Midbrain (tissue), 1 donor: Measurements from ENCODE around the gene AVEN.

Source experiments
- DNase-seq: peaks from one replicate; lab custom pipeline; 2025; lab: John Stamatoyannopoulos, UW

AVEN gene

DNA sequence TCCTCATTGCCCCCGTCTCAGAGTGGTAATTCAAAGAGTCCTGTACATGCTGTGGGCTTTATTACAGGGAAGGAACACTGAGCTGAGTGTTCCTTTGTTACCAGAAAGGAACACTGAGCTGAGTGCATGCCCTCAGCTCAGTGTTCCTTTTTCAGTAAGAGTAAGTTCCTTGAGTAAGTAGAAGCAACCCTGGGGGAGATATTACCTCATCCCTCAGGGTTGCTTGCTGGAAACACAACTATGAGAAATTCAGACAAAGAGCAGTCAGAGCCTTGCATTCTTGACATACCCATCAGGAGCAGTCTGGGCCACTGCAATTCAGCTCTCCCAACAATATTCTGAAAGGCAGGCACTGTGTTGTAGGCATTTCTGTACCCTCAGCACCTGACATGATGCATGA, 53.7 kb downstream of the AVEN start:
- no peak for DNase-seq

DNA sequence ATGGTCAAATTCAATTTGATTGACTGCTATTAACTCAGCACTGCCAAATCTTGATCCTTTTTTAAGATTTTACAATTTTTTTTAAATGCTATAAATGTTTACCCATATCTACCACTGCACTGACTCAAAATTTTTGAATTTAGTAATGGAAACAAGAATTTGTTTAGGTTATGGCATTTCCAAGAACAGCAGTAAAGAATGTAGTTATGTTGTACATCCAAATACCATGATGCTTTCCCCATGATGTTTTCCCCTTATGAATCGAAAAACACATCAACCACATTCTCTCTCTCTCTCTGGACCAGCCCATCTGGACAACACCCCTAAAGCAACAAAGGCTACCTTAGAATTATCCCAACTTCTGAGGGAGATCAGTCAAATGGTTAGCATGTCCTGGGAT, 56.5 kb downstream of the AVEN start:
- DNase-seq, result no peak

DNA sequence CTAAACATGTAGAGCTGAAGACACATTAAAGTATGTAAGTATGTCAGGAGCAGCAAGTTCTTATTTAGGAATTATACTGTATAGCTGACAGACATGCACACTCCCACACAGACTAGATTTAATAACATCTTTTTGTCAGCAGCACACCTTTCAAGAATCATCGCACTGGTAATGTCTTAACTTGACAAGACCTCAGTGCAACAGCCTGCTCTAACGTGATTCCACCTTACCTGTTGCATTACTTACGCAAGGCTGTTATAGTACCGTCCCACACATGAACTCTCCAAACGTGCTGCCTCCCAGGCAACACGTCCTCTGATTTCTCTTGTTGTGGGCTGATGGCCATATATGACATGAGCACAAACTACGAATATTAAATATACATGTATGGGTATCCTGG, 58.8 kb downstream of the AVEN start:
- no peak for DNase-seq

DNA sequence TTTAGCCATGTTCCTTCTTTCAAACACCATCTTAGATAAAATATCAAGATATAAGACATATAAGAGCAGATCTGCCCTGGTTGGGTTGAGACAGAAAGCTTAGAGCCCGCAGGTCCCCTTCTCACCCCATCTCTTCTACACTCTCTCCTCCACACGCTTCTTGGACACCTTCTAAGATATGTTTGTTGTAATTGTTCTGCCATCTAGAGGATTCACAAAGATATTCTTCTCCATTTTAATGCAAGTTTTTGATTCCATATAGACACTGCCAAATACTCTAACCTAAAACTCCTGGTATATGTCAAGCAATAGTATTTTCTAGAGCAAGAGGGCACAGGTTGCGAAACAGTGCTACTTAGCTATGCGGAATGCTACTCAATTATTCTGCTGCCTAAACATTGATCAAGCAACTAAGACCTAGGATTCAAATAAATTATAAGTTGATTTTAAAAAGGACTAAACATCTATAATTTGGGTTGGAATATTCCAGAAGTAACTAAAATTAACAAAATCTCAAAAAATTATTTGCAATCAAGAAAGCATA, 63.9 kb downstream of the AVEN start:
- DNase-seq, result no peak

DNA sequence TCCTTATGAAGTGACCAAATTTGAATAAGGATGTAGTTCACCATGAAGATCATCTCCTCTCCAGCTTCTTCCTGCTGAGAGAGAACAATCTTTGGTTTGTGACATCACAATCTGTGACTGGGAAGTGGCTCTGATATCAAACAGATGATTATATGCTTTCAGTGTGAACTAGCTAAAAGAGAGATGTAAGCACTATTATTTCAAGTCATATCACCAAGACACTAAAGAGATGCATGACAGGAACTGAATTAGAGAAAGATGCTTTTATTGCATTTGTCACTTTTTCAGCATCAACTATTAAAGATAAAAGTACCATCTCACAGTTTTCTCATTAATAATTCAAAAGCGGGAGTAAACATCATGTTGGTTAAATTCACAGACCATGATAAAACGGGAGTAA, 67.2 kb downstream of the AVEN start:
- DNase-seq, result no peak

DNA sequence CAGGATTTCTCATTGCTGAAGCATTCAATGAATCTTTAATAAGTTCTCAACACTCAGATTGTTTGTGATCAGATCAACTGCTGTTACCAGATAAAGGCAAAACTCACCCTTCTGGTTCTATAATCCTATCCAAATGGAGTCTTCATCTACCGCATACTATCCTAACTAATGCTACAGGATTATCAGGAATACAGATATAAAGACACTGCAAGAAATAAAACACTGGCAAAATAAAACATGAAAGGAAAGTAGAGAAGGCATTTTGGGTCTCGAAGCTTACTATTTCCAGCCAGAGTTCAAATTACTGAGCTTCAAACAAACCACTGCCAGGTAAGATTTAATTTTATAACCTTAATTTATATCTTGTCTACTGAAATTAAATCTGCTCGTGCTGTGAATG, 70.2 kb downstream of the AVEN start:
- DNase-seq, result no peak

DNA sequence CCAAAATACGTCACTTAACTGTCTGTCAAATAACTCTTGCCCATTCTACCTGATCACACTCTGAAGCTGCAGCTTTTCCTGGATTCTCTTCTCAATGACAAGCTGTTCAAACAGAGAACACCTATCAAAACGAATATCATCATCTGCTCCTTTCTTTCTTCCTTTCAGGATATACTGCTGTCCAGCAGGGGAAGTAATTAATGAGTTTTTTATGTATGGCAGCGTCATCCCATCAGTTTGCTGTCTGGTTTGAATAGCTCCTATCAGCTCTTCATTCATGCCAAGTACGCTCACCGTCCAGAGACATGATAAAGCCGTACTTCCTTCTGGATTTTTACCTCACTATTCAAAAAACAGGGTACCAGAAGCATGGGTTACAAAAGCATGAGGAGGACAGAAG, 70.8 kb downstream of the AVEN start, which contains the start of gene CHRM5:
Gene CHRM5, plus strand, starts transcription at position 274 of the 400 bp plus-strand sequence. CDS start 94,221 bp downstream, outside the sequence.
- no peak for DNase-seq

DNA sequence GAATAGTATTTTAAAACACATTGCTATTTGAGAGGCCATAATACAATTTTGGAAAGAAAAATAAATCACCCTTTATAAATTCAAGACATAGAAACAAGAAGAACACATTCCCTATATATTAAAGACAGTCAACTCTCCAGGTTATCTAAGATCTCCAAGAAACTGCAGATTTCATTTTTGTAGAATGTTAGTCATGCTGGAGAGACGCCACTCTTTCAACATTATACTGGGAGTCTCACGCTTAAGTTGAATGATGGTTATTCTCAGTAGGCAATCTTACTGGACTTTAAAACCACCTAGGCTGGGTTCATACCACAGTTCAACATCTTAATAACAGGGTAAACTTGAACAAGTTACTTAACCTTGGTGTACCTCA, 74.4 kb downstream of the AVEN start:
- no peak for DNase-seq

DNA sequence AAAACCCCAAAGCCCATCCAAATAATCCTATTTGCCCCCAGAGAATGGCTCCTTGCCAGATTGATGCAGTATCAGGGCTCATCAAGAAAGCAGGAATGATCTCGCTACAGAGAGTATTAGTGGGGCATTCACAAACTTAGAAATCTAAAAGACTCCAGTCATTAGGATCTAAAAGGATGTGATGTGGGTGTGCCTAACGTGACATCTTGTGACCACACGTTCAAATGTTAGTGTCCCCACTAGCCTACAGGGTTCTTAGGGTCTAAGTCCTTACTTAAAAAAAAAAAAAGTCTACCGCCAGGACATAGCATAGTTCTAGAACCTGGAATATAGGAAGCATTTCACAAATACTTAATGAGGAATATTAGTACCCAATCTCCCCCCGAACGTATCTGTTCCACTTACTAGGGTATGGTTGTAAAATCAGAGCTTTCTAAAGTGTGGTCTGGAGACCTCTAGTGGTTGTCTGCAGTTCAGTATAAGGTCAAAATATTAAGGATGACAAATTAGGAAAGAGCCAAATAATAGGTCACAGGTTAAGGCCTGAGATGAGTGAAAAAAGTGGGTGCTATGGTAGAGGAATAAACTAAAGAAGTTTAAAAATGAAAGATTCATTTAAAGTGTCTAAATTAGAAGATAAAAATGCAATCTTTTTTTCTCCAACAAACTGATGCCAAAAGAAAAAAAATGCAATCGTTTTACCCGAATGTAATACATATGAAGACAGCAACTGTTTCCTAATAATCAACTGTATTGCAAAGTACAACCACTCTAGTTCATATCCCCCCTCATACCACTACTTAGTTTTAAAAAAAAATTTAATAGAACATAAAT, 75.0 kb downstream of the AVEN start:
- peak; percentile 31 for DNase-seq

DNA sequence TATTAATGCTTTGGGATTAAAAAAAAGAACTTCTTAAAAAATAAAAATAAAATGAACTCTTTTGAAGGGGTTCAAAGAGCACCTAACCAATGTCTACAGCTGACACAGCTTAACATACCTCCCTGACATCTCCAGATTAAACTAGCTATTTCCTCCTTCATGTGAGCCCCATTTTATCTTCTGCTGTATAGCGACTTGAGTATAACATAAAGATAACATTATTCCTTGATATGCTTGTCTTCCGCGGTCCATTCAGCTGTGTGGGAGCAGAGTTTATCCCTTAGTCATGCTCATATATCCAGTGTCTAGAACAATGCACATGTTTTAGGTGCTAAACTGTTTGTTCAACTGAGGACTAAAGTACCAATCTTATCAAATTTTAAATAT, 78.5 kb downstream of the AVEN start:
- no peak for DNase-seq

DNA sequence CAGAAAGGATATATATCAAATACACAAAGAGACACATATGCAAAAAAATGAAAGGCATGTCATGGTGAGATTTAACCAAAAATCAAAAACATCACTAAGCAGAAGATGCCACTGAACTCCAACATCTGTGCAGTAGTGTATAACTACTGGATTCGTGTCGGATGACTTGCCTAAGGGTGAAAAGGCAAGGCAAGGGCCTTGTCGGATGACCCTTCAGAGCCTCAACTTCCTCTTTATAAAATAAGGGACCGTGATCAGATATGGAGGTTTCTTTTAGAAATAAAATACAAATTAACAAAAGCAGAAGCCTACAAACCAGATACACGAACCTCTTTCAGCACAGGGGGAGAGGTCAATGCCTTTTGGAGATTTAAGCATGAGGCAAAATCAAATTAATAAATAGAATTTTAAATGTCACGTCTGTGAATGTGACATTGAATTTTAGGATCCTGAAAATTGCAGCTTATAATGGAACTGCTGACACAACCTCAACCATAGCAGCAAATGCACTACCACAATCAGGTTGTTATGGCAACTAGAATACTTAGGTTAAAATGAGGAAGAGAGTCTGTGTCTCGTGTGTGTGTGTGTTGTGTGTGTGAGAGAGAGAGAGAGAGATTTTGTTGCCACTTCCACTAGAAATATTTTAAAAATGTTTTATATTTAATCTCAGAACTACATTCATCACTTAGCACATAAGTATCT, 79.0 kb downstream of the AVEN start:
- no peak for DNase-seq

DNA sequence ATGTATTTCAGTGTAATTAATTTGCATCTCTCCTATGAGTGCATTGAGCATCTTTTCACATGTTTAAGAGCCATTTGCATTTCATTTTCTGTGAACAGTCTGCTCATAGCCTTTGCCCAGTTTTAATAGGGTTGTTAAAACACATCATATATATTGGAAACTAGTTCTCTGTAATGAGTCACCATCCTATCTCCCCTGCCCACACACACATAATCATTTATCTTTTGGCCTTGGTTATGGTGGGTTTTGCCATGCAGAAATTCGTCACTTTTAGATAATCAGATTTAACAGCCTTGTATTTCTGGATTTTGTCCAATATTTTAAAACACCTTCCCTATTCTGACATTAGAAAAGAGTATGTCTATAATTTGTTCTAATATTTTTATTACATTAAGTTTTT, 82.6 kb downstream of the AVEN start:
- DNase-seq, result no peak

DNA sequence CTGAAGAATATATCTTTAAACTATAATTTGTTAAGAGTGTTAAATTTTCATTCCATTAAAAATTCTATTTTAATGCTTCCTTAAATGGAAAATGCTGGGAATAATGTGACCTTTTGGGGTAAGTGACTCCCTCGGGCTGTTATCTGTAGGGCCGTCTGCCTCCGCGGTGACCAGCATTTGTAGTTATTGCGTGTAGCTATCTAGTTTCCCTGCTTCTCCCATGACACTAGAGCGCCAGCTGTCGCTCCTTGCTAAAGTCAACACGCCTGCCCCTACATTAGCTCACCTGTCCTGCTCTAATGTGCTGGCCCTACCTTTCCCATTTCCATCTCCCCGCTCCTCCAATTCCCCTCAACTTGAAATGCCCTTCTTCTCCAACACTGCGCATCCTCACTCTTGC, 83.1 kb downstream of the AVEN start:
- no peak for DNase-seq

DNA sequence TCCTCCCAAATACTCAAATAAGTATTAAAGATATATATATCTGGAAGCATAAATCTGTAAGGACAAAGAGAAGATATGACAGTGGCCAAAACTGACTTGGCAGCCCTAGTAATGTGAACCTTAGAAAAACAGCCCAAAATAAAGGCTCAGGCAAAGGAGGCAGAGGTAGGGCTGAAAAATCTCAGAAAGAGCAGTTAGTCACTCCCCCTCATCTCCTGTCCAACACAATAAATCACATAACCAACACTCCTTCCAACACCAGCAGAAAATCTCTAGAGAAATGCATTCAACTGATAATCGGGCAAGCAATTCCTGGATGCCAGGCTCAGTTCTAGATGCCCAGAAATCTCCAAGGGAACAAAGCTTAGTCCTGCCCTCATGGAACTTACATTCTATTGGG, 92.9 kb downstream of the AVEN start:
- no peak for DNase-seq

DNA sequence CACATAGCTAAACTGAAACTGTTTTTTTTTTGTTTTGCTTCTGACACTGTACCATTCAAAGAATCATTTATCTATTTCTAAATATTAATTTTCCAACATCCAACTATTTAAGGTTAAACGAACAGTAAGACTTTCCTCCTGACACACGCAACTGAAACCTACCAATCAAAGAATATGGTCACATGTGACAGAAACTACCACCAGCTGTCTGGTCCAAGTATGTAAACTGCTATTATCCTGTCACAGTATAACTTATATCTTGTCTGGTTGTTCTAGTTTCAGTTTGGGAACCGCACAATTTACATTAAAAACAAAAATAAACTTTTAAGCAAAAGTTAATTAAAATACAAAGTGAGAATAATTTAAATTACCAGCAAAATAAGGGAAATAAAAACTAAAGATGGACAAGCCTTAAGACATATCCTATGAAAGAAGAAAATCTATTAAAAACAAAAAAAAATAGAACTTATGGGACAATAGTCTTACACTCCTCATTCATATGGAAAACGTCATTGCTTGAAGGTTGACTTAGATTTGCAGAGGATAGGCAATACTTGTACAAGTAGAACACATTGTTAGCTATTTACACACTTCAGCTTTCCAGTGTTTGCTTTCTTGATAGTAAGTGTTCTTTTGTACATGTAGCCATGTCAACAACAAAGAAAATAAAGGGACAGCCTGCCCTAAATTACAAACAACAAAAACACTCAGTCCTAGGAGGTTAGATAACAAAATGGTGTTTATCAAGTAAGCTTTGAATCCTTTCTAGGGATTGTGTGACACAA, 97.5 kb downstream of the AVEN start:
- DNase-seq, result no peak

DNA sequence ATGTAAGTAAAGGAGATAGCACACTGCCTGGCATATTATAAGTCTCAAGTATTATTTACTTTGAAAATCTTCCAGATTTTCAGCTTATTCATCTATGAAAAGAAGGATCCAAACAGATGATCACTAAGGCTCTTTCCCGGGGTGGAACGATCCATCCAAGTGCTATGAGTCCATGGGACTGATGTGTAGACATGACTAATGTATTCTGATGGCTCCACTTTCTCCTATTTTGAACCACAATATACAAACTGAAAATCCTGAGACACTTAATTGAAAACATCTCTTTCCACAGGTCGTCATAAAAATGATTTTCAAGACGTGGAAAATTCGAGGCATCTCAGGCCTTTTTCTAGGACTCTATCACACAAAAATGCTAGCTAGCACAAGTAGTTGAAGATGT, 104.1 kb downstream of the AVEN start:
- DNase-seq, result no peak

DNA sequence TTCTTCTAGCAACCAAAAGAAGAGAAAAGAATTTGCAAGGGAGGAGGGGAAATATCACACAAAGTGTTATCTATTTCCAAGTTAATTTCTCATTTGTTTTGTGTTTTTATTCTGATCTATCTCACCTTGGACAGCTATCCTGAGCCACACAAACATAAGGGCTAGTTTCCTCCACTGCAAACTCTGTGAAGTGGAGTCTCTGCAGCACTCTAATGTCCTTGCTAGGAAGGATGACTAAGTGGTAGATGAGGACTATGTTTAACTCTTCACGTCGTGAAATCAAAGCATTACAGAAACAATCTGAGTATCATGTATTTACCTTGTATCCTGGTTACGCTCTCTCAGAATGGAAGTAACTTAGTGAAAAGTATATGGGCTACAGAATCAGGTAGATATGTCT, 104.6 kb downstream of the AVEN start:
- DNase-seq, result no peak

DNA sequence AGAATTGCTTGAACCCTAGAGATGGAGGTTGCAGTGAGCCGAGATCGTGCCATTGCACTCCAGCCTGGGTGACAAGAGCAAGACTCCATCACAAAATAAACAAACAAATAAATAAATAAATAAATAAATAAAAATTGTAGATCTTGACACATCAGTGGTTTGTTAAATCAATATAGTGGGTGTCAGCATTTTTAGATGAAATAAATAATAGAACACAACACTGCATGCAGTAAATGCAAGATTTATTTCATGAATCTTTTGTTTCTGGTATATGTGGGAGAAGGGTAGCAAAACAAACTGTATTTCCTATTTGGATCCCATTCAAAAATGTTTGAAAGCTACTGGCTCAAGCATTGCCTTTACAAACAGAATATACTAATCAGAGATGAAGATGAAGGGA, 106.3 kb downstream of the AVEN start:
- DNase-seq, result no peak

DNA sequence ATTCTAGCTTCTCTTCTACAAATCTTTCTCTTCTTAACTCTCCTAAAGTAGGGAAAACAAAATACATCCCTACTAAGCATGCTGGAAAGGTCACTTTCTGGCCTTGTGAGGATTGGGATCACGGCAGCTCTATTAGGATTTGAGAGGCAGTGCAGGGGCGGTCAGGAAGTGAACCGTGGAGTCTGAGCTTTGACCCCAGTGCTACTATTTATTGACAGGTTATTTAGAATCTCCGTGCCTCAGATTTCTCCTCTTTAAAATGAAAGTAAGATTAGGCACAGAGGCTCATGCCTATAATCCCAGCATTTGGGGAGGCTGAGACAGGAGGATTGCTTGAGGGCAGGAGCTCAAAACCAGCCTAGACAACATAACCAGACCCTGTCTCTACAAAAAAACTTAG, 112.7 kb downstream of the AVEN start:
- DNase-seq, result no peak

DNA sequence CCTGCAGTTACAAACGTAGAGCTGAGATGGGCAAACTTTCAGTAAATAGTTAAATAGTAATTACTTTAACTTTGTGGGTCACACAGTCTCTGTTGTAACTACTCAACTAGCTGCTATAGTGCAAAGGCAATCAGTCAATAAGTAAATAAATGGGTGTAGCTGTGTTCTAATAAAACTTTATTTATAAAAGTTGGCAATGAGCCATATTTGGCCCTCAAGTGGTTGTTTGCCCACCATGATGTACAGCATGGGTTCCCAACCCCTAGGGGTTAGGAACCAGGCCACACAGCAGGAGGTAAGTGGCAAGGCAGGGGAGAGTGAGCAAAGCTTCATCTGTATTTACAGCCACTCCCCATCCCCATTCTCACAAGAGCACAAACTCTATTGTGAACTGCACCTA, 115.6 kb downstream of the AVEN start:
- no peak for DNase-seq

DNA sequence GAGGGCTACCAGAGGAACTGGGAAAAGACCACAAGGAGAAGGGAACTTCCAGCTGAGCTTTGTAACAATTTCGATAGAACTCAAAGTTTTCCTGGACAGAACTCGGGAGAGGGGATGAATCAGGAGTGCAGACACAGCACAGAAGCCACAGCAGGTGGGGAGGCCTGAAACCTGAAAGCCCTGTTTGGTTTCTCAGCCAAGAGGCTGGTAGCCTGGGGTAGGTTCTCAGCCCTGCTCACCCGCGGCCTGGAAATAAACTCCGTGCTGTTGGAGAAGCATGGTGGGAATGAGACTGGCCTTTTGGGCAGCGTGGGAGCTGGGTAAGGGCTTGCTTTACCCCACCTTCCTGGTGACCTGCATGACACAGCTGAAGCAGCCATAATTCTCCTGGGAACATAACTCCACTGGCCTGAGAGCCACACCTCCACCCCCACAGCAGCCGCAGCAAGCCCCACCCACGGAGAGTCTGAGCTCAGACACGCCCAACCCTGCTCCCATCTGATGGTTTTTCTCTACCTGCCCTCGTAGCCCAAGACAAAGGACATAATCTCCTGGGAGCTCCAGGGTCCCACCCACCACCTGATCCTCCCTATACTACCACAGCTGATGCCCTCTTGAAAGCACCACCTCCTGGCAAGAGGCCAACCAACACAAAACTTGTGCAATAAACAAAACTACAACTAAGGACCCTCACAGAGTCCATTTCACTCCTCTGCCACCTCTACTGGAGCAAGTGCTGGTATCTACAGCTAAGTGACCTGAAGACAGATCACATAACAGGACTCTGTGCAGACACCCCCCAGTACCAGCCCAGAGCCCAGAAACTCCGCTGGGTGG, 123.2 kb downstream of the AVEN start:
- DNase-seq, result no peak

DNA sequence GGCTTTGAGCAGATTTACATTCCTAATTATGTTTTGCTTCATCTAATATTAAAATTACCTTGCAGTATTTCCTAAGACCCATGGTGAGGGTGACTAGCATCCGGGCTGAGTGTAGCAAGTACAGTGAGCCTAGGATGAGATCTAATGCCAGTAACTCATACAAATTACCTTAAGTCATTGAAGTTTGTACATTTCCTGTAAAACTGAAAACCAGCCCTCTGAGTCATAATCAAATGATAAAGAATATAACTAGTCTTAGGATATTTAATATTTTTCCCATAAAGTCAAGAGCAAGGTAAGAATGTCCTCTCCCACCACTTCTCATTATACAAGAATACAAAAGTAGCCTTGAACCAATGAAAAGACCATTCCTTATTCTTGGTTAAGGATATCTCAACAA, 125.5 kb downstream of the AVEN start:
- DNase-seq, result no peak
